K562 (cell line): ENCODE data around the gene GPC2. TPM values are rescaled to one million over a fixed set of nuclear protein-coding genes. Genes with fewer than 3 reads are reported as not detected.

ENCODE experiments used
- BRD4 ChIP-seq: fragments of 200-600 bp; sonication (generic); IDR thresholded peaks from 2 replicates; pipeline ENCODE4 v1.6.1; 2017; ENCODE audit warnings: inconsistent platforms
- BRF1 ChIP-seq: IDR thresholded peaks from 3 replicates; pipeline ENCODE4 v1.6.1; 2011; ENCODE audit warnings: borderline replicate concordance, mild to moderate bottlenecking; ENCODE audit not compliant: insufficient read length; ENCODE audit errors: extremely low read depth
- FIP1L1 ChIP-seq: fragments of 200-400 bp; formaldehyde crosslinking; IDR thresholded peaks from 2 replicates; pipeline ENCODE4 v1.6.1; 2018; ENCODE audit warnings: mild to moderate bottlenecking, low read depth, low read length; ENCODE audit not compliant: poor library complexity, severe bottlenecking
- GTF2F1 ChIP-seq: IDR thresholded peaks from 2 replicates; pipeline ENCODE4 v1.6.1; 2011; ENCODE audit warnings: low read depth, low read length, improper control_type of control experiment
- HEY1 ChIP-seq: fragments of 250-450 bp; sonication (Bioruptor Pico); IDR thresholded peaks from 2 replicates; pipeline ENCODE4 v1.5.0; 2020; ENCODE audit warnings: mild to moderate bottlenecking, moderate library complexity, borderline replicate concordance
- HNRNPL ChIP-seq: fragments of 200-400 bp; formaldehyde crosslinking; IDR thresholded peaks from 2 replicates; pipeline ENCODE4 v1.6.1; 2017; ENCODE audit warnings: low read depth, mild to moderate bottlenecking, low read length
- HOXB6 ChIP-seq: fragments of 250-450 bp; sonication (Bioruptor Pico); IDR thresholded peaks from 2 replicates; pipeline ENCODE4 v1.5.1; 2022; ENCODE audit warnings: mild to moderate bottlenecking, borderline replicate concordance
- JUN ChIP-seq, 2 experiments: sonication (generic) in 1 of 2; formaldehyde crosslinking in 1 of 2; IDR thresholded peaks; 2 replicates each; pipeline versions ENCODE4 v1.6.1 to v1.8.0; 2012 to 2022; ENCODE audit warnings: borderline replicate concordance in 2 of 2, mild to moderate bottlenecking in 2 of 2, improper control_type of control experiment in 1 of 2, low read depth in 1 of 2, low read length in 1 of 2, missing genetic modification reagents in 1 of 2
- KDM5B ChIP-seq: fragments of 200-600 bp; sonication (generic); IDR thresholded peaks from 2 replicates; pipeline ENCODE4 v1.6.1; 2012; ENCODE audit warnings: low read depth, mild to moderate bottlenecking, moderate library complexity, low read length, control low read depth, inconsistent platforms; ENCODE audit not compliant: insufficient replicate concordance
- LCOR ChIP-seq: sonication (generic); formaldehyde crosslinking; IDR thresholded peaks from 2 replicates; pipeline ENCODE4 v1.8.0; 2022; ENCODE audit warnings: mild to moderate bottlenecking, missing genetic modification reagents
- NCOA2 ChIP-seq, 2 experiments: fragments of 450-650 bp; IDR thresholded peaks; 2 replicates each; pipeline ENCODE4 v1.6.1; 2018; ENCODE audit warnings: mild to moderate bottlenecking in 2 of 2, moderate library complexity in 1 of 2; ENCODE audit not compliant: partially characterized antibody in 2 of 2
- NRF1 ChIP-seq, 2 experiments: fragments of 450-650 bp; IDR thresholded peaks in 1 of 2; conservative IDR thresholded peaks in 1 of 2; 2 replicates each; pipeline ENCODE4 v1.6.1; 2014; ENCODE audit warnings: mild to moderate bottlenecking in 2 of 2
- POLR2A ChIP-seq: fragments of 450-650 bp; conservative IDR thresholded peaks from 2 replicates; pipeline ENCODE4 v1.6.1; 2016
- RBM14 ChIP-seq: fragments of 200-400 bp; formaldehyde crosslinking; IDR thresholded peaks from 2 replicates; pipeline ENCODE4 v1.6.1; 2018; ENCODE audit warnings: low read depth, mild to moderate bottlenecking, low read length, moderate library complexity, borderline replicate concordance; ENCODE audit not compliant: insufficient read depth
- SMARCA4 ChIP-seq: fragments of 450-650 bp; IDR thresholded peaks from 2 replicates; pipeline ENCODE4 v1.6.1; 2016
- SMARCB1 ChIP-seq: IDR thresholded peaks from 2 replicates; pipeline ENCODE4 v1.6.1; 2011; ENCODE audit warnings: improper control_type of control experiment, low read depth; ENCODE audit not compliant: insufficient read length
- SOX6 ChIP-seq: fragments of 450-650 bp; IDR thresholded peaks from 2 replicates; pipeline ENCODE4 v1.6.1; 2014; ENCODE audit warnings: mild to moderate bottlenecking
- TAF7 ChIP-seq: fragments of 450-650 bp; IDR thresholded peaks from 2 replicates; pipeline ENCODE4 v1.6.1; 2016; ENCODE audit warnings: missing genetic modification characterization, missing compliant biosample characterization
- ZKSCAN1 ChIP-seq: fragments of 150-350 bp; IDR thresholded peaks from 2 replicates; pipeline ENCODE4 v1.6.1; 2016; ENCODE audit warnings: low read depth, low read length
- ZNF384 ChIP-seq: IDR thresholded peaks from 2 replicates; pipeline ENCODE4 v1.6.1; 2012; ENCODE audit warnings: low read depth, low read length, improper control_type of control experiment
- ZNF830 ChIP-seq: fragments of 250-450 bp; sonication (Bioruptor Pico); IDR thresholded peaks from 2 replicates; pipeline ENCODE4 v1.5.0; 2021; ENCODE audit warnings: mild to moderate bottlenecking
- polyA plus RNA-seq, 8 experiments: library from polyadenylated mRNA; depleted of rRNA in 4 of 8; stranded (reverse) in 5 of 8; unstranded in 3 of 8; fragments of >200 nt; fragmentation: Nextera tagmentation in 2 of 8; fragmentation: Illumina TruSeq in 1 of 8; extraction: Ambion mirVana in 2 of 8; extraction: Trizol in 1 of 8; gene quantifications; 2 replicates each; pipeline versions ENCODE4 v1.2.1 to v1.2.3, GENCODE V29; 2011 to 2014; ENCODE audit warnings: inconsistent platforms in 1 of 8, missing spikeins in 1 of 8
- total RNA-seq, 7 experiments: library from RNA; depleted of rRNA in 6 of 7; stranded (reverse); fragments of >200 nt in 6 of 7; fragmentation: Illumina TruSeq in 2 of 7; extraction: Trizol in 2 of 7; gene quantifications; 2 replicates each; pipeline versions ENCODE4 v1.2.1 to v1.2.3, GENCODE V29; 2011 to 2021; ENCODE audit warnings: low replicate concordance in 1 of 7
- TF ChIP-seq, protein P1 (sequence below): sonication (generic); formaldehyde crosslinking; IDR thresholded peaks from 2 replicates; pipeline ENCODE4 v1.8.1; 2022; ENCODE audit warnings: missing genetic modification reagents
- TF ChIP-seq, protein P2 (sequence below): fragments of 450-650 bp; formaldehyde crosslinking; IDR thresholded peaks from 2 replicates; pipeline ENCODE4 v1.4.0; 2022; ENCODE audit warnings: missing genetic modification characterization
- TF ChIP-seq, protein P3 (sequence below): fragments of 250-450 bp; sonication (Bioruptor Pico); IDR thresholded peaks from 2 replicates; pipeline ENCODE4 v1.8.0; 2022; ENCODE audit warnings: inconsistent platforms

Gene GPC2
- total and polyA plus RNA-seq, 9 of the 15 experiments (the other 6 are each of a cell fraction or from before 2014, with no cell fraction given): 0.06 to 7.7 (median 1.4) TPM; not detected in 1

DNA sequence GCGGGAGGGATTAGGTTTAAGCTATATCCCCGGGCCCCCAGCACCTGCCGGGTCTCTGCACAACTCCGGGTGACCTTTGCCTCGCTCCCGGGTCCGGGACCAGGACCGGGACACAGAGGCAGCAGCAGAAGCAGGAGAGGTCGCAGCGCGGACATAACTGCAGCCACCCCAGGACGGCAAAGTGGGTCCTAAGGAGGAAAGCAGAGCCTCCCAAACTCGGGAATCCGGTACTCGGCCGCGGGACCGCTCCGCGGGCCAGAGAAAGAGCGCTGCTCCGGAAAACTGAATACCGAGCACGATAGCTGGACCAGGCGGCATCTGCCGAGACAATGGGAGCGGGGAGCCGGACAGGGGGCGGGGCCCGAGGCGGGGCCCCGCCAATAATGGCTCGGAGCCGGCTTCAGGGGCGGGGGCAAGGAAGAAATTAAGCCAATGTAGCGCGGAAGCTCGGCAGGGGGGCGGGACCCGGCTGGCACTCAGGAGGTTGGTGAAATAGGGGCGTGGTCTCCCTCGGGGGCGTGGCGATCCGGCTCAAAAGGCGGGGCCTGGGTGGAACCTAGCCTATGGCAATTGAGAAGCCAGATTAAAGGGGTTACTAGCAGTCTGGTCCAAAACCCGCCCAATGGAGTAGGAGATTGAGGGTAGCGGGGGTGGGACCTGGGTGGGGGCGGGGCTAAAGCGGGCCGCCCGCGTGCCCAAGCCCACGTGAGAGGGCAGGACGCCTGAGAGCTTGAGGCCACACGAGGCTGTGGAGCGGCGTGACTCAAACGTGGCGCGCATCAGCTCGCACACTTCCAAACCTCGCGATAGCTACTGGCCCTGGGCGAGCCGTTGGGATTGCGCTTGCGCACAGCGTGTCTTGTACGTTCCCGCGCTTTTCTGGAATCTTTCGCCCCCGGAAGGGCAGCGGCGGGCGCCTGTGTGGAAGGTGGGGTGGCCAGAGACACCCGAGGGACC lies at the start of gene GPC2, which contains the start of gene STAG3 (continued):
- TF ChIP-seq, protein P1, sequence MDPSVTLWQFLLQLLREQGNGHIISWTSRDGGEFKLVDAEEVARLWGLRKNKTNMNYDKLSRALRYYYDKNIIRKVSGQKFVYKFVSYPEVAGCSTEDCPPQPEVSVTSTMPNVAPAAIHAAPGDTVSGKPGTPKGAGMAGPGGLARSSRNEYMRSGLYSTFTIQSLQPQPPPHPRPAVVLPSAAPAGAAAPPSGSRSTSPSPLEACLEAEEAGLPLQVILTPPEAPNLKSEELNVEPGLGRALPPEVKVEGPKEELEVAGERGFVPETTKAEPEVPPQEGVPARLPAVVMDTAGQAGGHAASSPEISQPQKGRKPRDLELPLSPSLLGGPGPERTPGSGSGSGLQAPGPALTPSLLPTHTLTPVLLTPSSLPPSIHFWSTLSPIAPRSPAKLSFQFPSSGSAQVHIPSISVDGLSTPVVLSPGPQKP (CRISPR knock-in tag): no peak
- TF ChIP-seq LCOR (CRISPR knock-in tag) (peak; percentile 86; the same call in 1 of the 2 replicates), KDM5B (no peak), SMARCB1 (no peak), TAF7 (tag) (no peak), RBM14 (no peak), NRF1 (conservative IDR thresholded peaks at IDR 0.05 in 1 of 2, IDR thresholded peaks at IDR 0.05 in 1 of 2) (peak; percentile 57 to 64), BRD4 (no peak), ZNF384 (no peak), SOX6 (no peak), POLR2A (peak; percentile 62), SMARCA4 (no peak), ZKSCAN1 (no peak), NCOA2 (IDR thresholded peaks at IDR 0.05; ENCODE audit: partially characterized antibody in 2 of 2) (no peak), GTF2F1 (no peak), HEY1 (no peak), BRF1 (no peak), HNRNPL (no peak; the same call in 1 of the 2 replicates), FIP1L1 (peak; percentile 37), HOXB6 (no peak), ZNF830 (CRISPR knock-in tag) (no peak), JUN (IDR thresholded peaks at IDR 0.05; ENCODE audit: borderline replicate concordance, low read depth, low read length) (no peak), JUN (CRISPR knock-in tag; IDR thresholded peaks at IDR 0.05; ENCODE audit: borderline replicate concordance) (no peak)
- TF ChIP-seq, protein P2, sequence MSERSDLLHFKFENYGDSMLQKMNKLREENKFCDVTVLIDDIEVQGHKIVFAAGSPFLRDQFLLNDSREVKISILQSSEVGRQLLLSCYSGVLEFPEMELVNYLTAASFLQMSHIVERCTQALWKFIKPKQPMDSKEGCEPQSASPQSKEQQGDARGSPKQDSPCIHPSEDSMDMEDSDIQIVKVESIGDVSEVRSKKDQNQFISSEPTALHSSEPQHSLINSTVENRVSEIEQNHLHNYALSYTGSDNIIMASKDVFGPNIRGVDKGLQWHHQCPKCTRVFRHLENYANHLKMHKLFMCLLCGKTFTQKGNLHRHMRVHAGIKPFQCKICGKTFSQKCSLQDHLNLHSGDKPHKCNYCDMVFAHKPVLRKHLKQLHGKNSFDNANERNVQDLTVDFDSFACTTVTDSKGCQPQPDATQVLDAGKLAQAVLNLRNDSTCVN: no peak
- TF ChIP-seq, protein P3, sequence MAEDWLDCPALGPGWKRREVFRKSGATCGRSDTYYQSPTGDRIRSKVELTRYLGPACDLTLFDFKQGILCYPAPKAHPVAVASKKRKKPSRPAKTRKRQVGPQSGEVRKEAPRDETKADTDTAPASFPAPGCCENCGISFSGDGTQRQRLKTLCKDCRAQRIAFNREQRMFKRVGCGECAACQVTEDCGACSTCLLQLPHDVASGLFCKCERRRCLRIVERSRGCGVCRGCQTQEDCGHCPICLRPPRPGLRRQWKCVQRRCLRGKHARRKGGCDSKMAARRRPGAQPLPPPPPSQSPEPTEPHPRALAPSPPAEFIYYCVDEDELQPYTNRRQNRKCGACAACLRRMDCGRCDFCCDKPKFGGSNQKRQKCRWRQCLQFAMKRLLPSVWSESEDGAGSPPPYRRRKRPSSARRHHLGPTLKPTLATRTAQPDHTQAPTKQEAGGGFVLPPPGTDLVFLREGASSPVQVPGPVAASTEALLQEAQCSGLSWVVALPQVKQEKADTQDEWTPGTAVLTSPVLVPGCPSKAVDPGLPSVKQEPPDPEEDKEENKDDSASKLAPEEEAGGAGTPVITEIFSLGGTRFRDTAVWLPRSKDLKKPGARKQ (CRISPR knock-in tag): peak; percentile 94
